GM19043 (cell line): ENCODE data around the gene RNU6-1.

Experiments used
- ATAC-seq: cut with Tn5 transposase; IDR thresholded peaks from one replicate; pipeline ENCODE4 v1.9.1; 2021; ENCODE audit warnings: low read depth; ENCODE audit not compliant: unreplicated experiment

The RNU6-1 gene

GRCh38 chr15:67834581-67835296 lies 5.1 kb downstream of the RNU6-1 start:
- no peak for ATAC-seq

GRCh38 chr15:67833710-67834511 lies 5.9 kb downstream of the RNU6-1 start:
- no peak for ATAC-seq

GRCh38 chr15:67832897-67833709 lies 6.7 kb downstream of the RNU6-1 start:
- no peak for ATAC-seq

GRCh38 chr15:67832031-67832551 lies 7.8 kb downstream of the RNU6-1 start:
- ATAC-seq = no peak

DNA sequence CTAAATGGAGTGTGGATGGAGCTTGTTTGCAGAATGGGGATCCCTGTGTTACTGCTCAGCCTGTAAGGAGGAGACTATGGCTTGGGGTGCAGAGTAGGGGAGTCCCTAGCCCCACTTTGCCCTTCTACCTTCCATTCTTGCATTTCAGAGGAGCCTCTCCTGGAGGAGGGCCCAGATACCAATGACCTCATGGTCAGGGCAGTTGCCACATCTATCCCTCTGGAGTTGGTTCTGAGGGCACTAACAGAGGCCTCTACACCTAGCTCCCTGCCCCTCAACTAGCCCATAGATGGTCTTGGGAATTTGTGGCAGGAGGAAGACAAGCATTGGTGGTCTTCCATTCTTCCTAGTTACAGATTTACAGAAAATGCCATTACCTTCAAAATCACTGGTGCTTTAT lies 8.5 kb downstream of the RNU6-1 start:
- no peak for ATAC-seq

DNA sequence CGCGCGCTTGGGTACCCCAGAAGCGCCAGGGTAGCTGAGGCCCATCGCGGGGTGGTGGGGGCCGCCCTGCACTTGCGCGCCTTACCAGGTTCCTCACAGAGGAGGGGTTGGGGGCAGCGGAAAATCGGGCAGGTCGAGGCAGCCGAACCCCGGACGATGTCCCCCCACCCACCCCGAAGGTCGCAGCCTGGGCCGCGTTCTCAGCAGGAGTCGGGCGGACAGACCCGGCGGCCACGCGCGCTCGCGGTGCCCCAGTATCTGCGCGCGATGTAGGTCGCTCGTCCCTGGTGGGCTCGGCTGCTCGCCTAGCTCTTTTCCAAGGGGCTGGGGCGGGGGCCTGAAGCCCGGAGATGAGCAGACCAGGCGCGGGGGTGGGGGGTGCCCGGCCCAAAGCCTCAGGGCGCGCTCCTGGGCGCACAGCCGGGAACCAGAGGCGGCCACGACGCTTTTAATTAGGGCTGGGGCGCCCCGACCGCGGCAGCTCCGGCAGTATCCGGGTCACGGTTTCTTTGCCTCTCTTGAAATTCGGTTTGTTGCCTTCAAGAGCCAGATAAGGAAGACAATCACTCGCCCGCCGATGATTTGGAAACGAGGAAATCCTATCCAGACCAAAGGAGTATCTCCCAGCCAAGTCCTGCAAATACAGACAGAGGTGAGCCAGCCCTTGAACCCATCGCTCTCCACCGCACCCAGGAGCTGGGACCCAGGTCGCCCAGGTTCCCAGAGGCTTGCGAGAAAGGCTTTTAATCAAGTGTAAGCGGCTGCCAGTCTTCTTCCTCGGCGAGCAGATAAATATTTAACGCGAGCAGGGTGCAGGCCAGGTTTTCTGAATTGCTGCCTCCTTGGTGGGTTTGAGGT lies 10.0 kb downstream of the RNU6-1 start:
- no peak for ATAC-seq

DNA sequence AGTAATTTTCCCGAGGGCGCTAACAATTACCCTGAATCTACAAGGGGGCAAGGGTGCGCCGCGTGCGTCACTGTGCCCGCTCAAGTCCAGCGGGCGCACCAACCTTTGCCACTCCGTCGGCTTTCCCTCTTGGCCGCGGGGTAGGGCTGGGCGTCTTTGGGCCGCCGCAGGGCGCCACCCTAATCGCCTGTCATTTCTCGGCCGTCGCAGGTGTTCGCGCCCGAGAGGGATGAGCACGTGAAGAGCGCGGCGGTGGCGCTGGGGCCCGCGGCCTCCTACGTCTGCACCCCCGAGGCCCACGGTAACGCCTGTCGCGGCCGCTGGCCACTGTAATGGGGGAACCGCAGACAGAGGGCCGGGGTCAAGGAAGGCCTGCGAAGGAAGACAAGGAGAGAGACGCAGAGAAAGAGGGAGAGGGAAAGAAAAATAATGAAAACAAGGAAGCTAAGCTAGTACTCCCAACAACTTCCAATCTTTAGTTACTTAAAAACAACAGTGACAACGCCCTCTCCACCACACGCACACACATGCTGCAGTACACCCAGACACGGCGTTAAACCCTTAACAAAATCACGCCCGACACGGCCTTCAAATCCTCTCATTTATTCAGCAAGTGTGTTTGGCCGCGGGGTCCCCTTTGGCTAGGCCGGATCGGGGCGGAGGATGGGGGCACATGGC lies 10.7 kb downstream of the RNU6-1 start:
- no peak for ATAC-seq

DNA sequence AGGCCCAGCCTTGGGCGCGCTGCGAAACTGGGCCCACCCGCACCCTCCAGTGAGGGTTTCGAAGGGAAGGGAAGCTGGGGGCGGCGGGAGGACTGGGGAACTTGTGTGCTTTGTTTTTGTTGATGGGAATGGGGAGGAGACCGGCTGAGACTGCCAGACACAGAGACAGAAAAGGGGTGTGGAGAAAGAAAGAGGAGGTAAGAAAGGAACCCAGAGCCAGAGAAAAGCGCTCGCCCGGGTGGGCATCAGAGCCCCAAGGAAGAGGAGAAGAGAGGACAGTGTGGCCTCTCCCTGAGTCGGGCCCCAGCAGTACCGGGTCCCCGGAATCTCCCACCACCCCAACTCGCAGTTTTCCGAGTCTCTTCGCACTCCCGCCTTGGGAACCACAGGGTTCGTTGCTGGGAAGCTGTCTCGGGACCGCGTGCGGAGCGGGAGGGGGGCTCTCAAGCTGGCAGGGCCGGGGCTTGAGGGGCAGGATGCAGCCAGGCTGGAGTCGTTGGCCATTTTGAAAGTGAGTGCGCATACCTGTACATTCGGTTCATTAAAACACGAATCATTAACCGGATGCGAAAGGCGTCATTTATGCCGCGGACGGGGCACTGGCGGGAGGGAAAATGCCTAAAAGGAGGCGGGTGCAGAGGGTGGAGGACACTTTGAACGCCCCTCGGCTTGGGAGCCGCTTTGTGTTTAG lies 11.4 kb downstream of the RNU6-1 start:
- no peak for ATAC-seq

GRCh38 chr15:67827562-67828277 lies 12.1 kb downstream of the RNU6-1 start:
- no peak for ATAC-seq

GRCh38 chr15:67826717-67827561 lies 12.9 kb downstream of the RNU6-1 start:
- ATAC-seq = no peak

DNA sequence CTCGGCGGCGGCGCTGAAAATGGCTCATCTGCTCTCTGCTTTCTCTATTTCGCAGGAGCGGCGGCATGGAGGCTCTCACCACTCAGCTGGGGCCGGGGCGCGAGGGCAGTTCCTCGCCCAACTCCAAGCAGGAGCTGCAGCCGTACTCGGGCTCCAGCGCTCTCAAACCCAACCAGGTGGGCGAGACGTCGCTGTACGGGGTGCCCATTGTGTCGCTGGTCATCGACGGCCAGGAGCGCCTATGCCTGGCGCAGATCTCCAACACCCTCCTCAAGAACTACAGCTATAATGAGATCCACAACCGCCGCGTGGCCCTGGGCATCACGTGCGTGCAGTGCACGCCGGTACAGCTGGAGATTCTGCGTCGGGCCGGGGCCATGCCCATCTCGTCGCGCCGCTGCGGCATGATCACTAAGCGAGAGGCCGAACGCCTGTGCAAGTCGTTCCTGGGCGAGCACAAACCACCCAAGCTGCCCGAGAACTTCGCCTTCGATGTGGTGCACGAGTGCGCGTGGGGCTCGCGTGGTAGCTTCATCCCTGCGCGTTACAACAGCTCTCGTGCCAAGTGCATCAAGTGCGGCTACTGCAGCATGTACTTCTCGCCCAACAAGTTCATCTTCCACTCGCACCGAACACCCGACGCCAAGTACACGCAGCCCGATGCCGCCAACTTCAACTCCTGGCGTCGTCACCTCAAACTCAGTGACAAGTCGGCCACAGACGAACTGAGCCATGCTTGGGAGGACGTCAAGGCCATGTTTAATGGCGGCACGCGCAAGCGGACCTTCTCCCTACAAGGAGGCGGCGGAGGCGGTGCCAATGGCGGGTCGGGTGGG lies 13.7 kb downstream of the RNU6-1 start:
- no peak for ATAC-seq

DNA sequence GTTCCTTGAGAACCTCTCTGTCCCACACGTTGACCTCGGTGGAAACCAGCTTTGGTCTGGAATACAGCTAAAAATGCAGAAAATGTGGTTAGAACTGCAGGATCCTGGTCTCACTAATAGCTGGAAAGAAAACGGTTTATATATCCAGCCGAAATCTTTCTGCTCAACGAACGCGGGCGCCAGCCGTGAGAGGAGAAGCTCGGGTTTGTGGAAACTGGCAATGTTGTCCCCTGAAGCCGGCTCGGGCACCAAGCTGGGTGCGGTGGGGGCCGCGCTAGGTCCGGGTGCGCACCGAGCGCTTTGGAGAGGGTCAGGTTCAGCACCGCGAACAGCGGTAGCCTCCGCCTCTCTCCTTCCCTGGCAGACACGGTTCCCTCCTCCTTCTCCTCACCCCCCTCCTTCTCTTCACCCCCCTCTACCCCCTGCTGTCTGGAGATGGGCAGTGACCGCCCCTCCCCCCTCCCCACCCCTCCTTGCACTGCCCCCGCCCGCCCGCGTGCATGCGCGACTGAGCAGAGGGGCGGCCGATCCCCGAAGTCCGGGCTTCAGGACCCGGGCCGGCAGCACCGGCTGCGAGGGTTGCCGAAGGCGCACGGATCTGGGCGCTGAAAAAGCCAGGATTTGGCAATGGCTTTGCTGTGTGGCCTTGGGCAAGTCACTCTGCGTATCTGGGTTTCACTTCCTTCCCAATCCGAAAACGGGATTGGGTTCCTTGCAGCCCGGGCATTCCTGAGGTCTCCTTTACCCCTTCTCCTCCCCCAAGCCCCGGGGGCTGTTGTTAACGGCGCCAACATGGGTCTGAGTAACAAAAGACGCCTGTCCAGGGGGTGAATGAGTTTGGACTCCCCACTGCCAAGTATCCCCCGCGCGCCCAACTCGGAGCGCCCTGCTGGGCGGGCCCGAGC lies 14.6 kb downstream of the RNU6-1 start, which contains the start of gene SKOR1:
SKOR1 (plus strand) TSS at position 534 of the 905 bp plus-strand sequence; CDS start at position 628, 94 bp downstream.
- ATAC-seq = no peak

- no peak for ATAC-seq
These were observed 15.5 kb downstream of the RNU6-1 start for GRCh38 chr15:67824197-67824968.

- no peak for ATAC-seq
These were observed 16.3 kb downstream of the RNU6-1 start for GRCh38 chr15:67823314-67824196.
